ENCODE data around the gene AP2A1.
"Not testable (repeated sequence)": the region's sequence is repeated elsewhere in the genome, so short reads cannot be mapped to it uniquely, and the experiment has no call there.

GRCh38 chr19:49719420-49719819 lies 47.4 kb upstream of the AP2A1 start:
- not testable (repeated sequence) for TF ChIP-seq EZH2 (IDR thresholded peaks at IDR 0.05; ENCODE audit: insufficient read depth, poor library complexity, severe bottlenecking); EZH2phosphoT487 (IDR thresholded peaks at IDR 0.05; ENCODE audit: insufficient read depth, low read depth)
